Measurements from ENCODE around the gene OR10H4.
"Not testable (repeated sequence)": the region's sequence is repeated elsewhere in the genome, so short reads cannot be mapped to it uniquely, and the experiment has no call there.

Gene OR10H4

GRCh38 chr19:15948223-15949058 is at the start of gene OR10H4:
Gene OR10H4, plus strand, starts transcription at chr19:15949008. Its CDS starts 0 bp downstream, at chr19:15949008.
- no peak for TF ChIP-seq ZNF274 (IDR thresholded peaks at IDR 0.05; ENCODE audit: low read depth, low read length)
- H3K4me3 ChIP-seq (ENCODE audit: low read length) = no peak within 1 kb of the TSS

- not testable (repeated sequence) for H3K4me3 ChIP-seq (ENCODE audit: low read length)
Observed at GRCh38 chr19:15899561-15899960, 49.2 kb upstream of the OR10H4 start.

GRCh38 chr19:15900032-15900431 is 48.8 kb upstream of the OR10H4 start:
- not testable (repeated sequence) for H3K4me3 ChIP-seq (ENCODE audit: low read length)

GRCh38 chr19:15900504-15900903 is 48.3 kb upstream of the OR10H4 start:
- TF ChIP-seq ZNF274 (IDR thresholded peaks at IDR 0.05; ENCODE audit: low read depth, low read length) = no peak
- no peak overlapping the region for H3K4me3 ChIP-seq (ENCODE audit: low read length)

- no peak overlapping the region for H3K4me3 ChIP-seq (ENCODE audit: low read length)
- TF ChIP-seq ZNF274 (IDR thresholded peaks at IDR 0.05; ENCODE audit: low read depth, low read length) = no peak
Observed at GRCh38 chr19:15902254-15902653, 46.6 kb upstream of the OR10H4 start.

- not testable (repeated sequence) for H3K4me3 ChIP-seq (ENCODE audit: low read length)
Observed at GRCh38 chr19:15902898-15903297, 45.9 kb upstream of the OR10H4 start.

GRCh38 chr19:15905026-15905425 is 43.8 kb upstream of the OR10H4 start:
- TF ChIP-seq ZNF274 (IDR thresholded peaks at IDR 0.05; ENCODE audit: low read depth, low read length) = no peak

GRCh38 chr19:15911599-15912235 is 37.1 kb upstream of the OR10H4 start:
- H3K4me3 ChIP-seq (ENCODE audit: low read length) = no peak overlapping the region
- no peak for TF ChIP-seq ZNF274 (IDR thresholded peaks at IDR 0.05; ENCODE audit: low read depth, low read length)

More at GRCh38 chr19:15905026-15905425, 43.8 kb upstream of the OR10H4 start:
- H3K4me3 ChIP-seq (ENCODE audit: low read length) = no peak overlapping the region

- TF ChIP-seq ZNF274 (IDR thresholded peaks at IDR 0.05; ENCODE audit: low read depth, low read length) = no peak
- no peak overlapping the region for H3K4me3 ChIP-seq (ENCODE audit: low read length)
Observed at GRCh38 chr19:15913384-15913783, 35.4 kb upstream of the OR10H4 start.

- no peak overlapping the region for H3K4me3 ChIP-seq (ENCODE audit: low read length)
Observed at GRCh38 chr19:15913830-15914229, 35.0 kb upstream of the OR10H4 start.

GRCh38 chr19:15915109-15915508 is 33.7 kb upstream of the OR10H4 start:
- no peak overlapping the region for H3K4me3 ChIP-seq (ENCODE audit: low read length)
- TF ChIP-seq ZNF274 (IDR thresholded peaks at IDR 0.05; ENCODE audit: low read depth, low read length) = no peak

More at GRCh38 chr19:15913830-15914229, 35.0 kb upstream of the OR10H4 start:
- no peak for TF ChIP-seq ZNF274 (IDR thresholded peaks at IDR 0.05; ENCODE audit: low read depth, low read length)

- no peak overlapping the region for H3K4me3 ChIP-seq (ENCODE audit: low read length)
- TF ChIP-seq ZNF274 (IDR thresholded peaks at IDR 0.05; ENCODE audit: low read depth, low read length) = no peak
Observed at GRCh38 chr19:15919243-15919642, 29.6 kb upstream of the OR10H4 start.

GRCh38 chr19:15922021-15922420 is 26.8 kb upstream of the OR10H4 start:
- H3K4me3 ChIP-seq (ENCODE audit: low read length) = no peak overlapping the region
- no peak for TF ChIP-seq ZNF274 (IDR thresholded peaks at IDR 0.05; ENCODE audit: low read depth, low read length)

GRCh38 chr19:15923702-15924101 is 25.1 kb upstream of the OR10H4 start:
- no peak overlapping the region for H3K4me3 ChIP-seq (ENCODE audit: low read length)
- TF ChIP-seq ZNF274 (IDR thresholded peaks at IDR 0.05; ENCODE audit: low read depth, low read length) = no peak

GRCh38 chr19:15926484-15926883 is 22.3 kb upstream of the OR10H4 start:
- no peak overlapping the region for H3K4me3 ChIP-seq (ENCODE audit: low read length)
- TF ChIP-seq ZNF274 (IDR thresholded peaks at IDR 0.05; ENCODE audit: low read depth, low read length) = no peak

All from GM08714 (cell line).